H9 (cell line): ENCODE results near the gene DNASE1L1. TPM values are rescaled to one million over a fixed set of nuclear protein-coding genes. Genes with fewer than 3 reads are reported as not detected.

Source experiments
- DNase-seq: peaks from one replicate; pipeline ENCODE4 v3.0.0-alpha.2; 2017
- H2AFZ ChIP-seq: one replicate; pipeline ENCODE4 v1.6.1; 2013; ENCODE audit warnings: mild to moderate bottlenecking, low read length, control low read depth, moderate library complexity
- H2AK5ac ChIP-seq: 2 replicates; pipeline ENCODE4 v1.6.1; 2013; ENCODE audit warnings: low read length, control low read depth, mixed read lengths; ENCODE audit not compliant: insufficient read length
- H2BK120ac ChIP-seq: one replicate; pipeline ENCODE4 v1.6.1; 2013; ENCODE audit warnings: low read depth, mild to moderate bottlenecking, low read length, control low read depth, inconsistent platforms; ENCODE audit not compliant: poor library complexity, severe bottlenecking
- H2BK12ac ChIP-seq: 2 replicates; pipeline ENCODE4 v1.6.1; 2013; ENCODE audit warnings: low read length, control low read depth, mixed read lengths, low read depth; ENCODE audit not compliant: insufficient read length
- H2BK15ac ChIP-seq: 2 replicates; pipeline ENCODE4 v1.6.1; 2013; ENCODE audit warnings: low read depth, low read length, control low read depth
- H2BK20ac ChIP-seq: one replicate; pipeline ENCODE4 v1.6.1; 2013; ENCODE audit warnings: low read depth, mild to moderate bottlenecking, low read length, control low read depth, inconsistent platforms; ENCODE audit not compliant: poor library complexity, severe bottlenecking
- H2BK5ac ChIP-seq: 2 replicates; pipeline ENCODE4 v1.6.1; 2013; ENCODE audit warnings: low read length, control low read depth, mixed read lengths; ENCODE audit not compliant: insufficient read length
- H3K14ac ChIP-seq: 2 replicates; pipeline ENCODE4 v1.6.1; 2013; ENCODE audit warnings: low read length, control low read depth; ENCODE audit not compliant: insufficient read depth
- H3K18ac ChIP-seq: 2 replicates; pipeline ENCODE4 v1.6.1; 2013; ENCODE audit warnings: low read depth, mild to moderate bottlenecking, mixed read lengths, low read length, control low read depth; ENCODE audit not compliant: insufficient read length
- H3K23ac ChIP-seq: 2 replicates; pipeline ENCODE4 v1.6.1; 2013; ENCODE audit warnings: low read length, control low read depth, mixed read lengths, low read depth; ENCODE audit not compliant: insufficient read length
- H3K23me2 ChIP-seq: 2 replicates; pipeline ENCODE4 v1.6.1; 2013; ENCODE audit warnings: low read depth, mild to moderate bottlenecking, mixed read lengths, low read length, control low read depth; ENCODE audit not compliant: insufficient read length, poor library complexity, severe bottlenecking
- H3K27ac ChIP-seq: 2 replicates; pipeline ENCODE4 v1.5.1; 2013; ENCODE audit warnings: low read length, control low read depth, mixed read lengths, low read depth; ENCODE audit not compliant: insufficient read length
- H3K27me3 ChIP-seq: 2 replicates; pipeline ENCODE4 v1.6.1; 2013; ENCODE audit warnings: low read length, control low read depth, inconsistent platforms; ENCODE audit not compliant: insufficient read depth
- H3K4ac ChIP-seq: 2 replicates; pipeline ENCODE4 v1.6.1; 2013; ENCODE audit warnings: low read depth, mild to moderate bottlenecking, control low read depth, inconsistent platforms, low read length, moderate library complexity
- H3K4me1 ChIP-seq: 2 replicates; pipeline ENCODE4 v1.6.1; 2013; ENCODE audit warnings: low read length, control low read depth, inconsistent platforms; ENCODE audit not compliant: insufficient read depth
- H3K4me2 ChIP-seq: 2 replicates; pipeline ENCODE4 v1.6.1; 2013; ENCODE audit warnings: low read length, control low read depth, mixed read lengths; ENCODE audit not compliant: insufficient read length, insufficient read depth
- H3K56ac ChIP-seq: 2 replicates; pipeline ENCODE4 v1.6.1; 2013; ENCODE audit warnings: low read depth, mild to moderate bottlenecking, mixed read lengths, low read length, control low read depth; ENCODE audit not compliant: insufficient read length
- H3K79me1 ChIP-seq: 2 replicates; pipeline ENCODE4 v1.6.1; 2013; ENCODE audit warnings: low read depth, mild to moderate bottlenecking, moderate library complexity, low read length, control low read depth, inconsistent platforms; ENCODE audit not compliant: insufficient read depth, poor library complexity, severe bottlenecking
- H3K79me2 ChIP-seq: 2 replicates; pipeline ENCODE4 v1.6.1; 2013; ENCODE audit warnings: low read length, control low read depth, inconsistent platforms; ENCODE audit not compliant: insufficient read depth
- H3K9ac ChIP-seq: 2 replicates; pipeline ENCODE4 v1.6.1; 2013; ENCODE audit warnings: low read length, control low read depth, mixed read lengths; ENCODE audit not compliant: insufficient read length; ENCODE audit errors: extremely low read depth
- H3K9me3 ChIP-seq: one replicate; pipeline ENCODE4 v1.6.1; 2013; ENCODE audit warnings: low read depth, low read length, inconsistent platforms; ENCODE audit not compliant: control insufficient read depth
- H3T11ph ChIP-seq: one replicate; pipeline ENCODE4 v1.6.1; 2013; ENCODE audit warnings: mild to moderate bottlenecking, low read length, control low read depth, inconsistent platforms
- H4K20me1 ChIP-seq: one replicate; pipeline ENCODE4 v1.6.1; 2013; ENCODE audit not compliant: control insufficient read depth, insufficient read length, insufficient read depth
- H4K5ac ChIP-seq: 2 replicates; pipeline ENCODE4 v1.6.1; 2013; ENCODE audit warnings: low read depth, mild to moderate bottlenecking, mixed read lengths, low read length, control low read depth; ENCODE audit not compliant: insufficient read length
- H4K8ac ChIP-seq: replicated peaks from 2 replicates; pipeline ENCODE4 v1.6.1; 2013; ENCODE audit warnings: low read length, control low read depth, mixed read lengths, low read depth; ENCODE audit not compliant: insufficient read length
- H4K91ac ChIP-seq: 2 replicates; pipeline ENCODE4 v1.6.1; 2013; ENCODE audit warnings: low read depth, mild to moderate bottlenecking, moderate library complexity, mixed read lengths, low read length, control low read depth; ENCODE audit not compliant: insufficient read length
- H3K27ac Mint-ChIP-seq, 3 experiments: 2 replicates in 2 of 3; 3 replicates in 1 of 3; pipeline ENCODE4 v1.8.0; 2020 to 2021; ENCODE audit warnings: mixed read lengths in 3 of 3, mild to moderate bottlenecking in 1 of 3, moderate library complexity in 1 of 3
- H3K27me3 Mint-ChIP-seq: 2 replicates; pipeline ENCODE4 v1.8.0; 2021; ENCODE audit warnings: low read depth, mild to moderate bottlenecking, moderate library complexity, mixed read lengths
- H3K36me3 Mint-ChIP-seq, 3 experiments: 2 replicates in 2 of 3; 3 replicates in 1 of 3; pipeline ENCODE4 v1.8.0; 2020 to 2021; ENCODE audit warnings: low read depth in 3 of 3, mixed read lengths in 3 of 3; ENCODE audit not compliant: insufficient read depth in 1 of 3
- H3K4me1 Mint-ChIP-seq, 2 experiments: 2 replicates each; pipeline ENCODE4 v1.8.0; 2020; ENCODE audit warnings: mixed read lengths in 2 of 2
- H3K4me3 Mint-ChIP-seq, 2 experiments: 2 replicates in 1 of 2; 3 replicates in 1 of 2; pipeline ENCODE4 v1.8.0; 2020 to 2021; ENCODE audit warnings: mild to moderate bottlenecking in 2 of 2, mixed read lengths in 2 of 2, moderate library complexity in 1 of 2
- H3K9me3 Mint-ChIP-seq, 2 experiments: 2 replicates in 1 of 2; 3 replicates in 1 of 2; pipeline ENCODE4 v1.8.0; 2020; ENCODE audit warnings: mild to moderate bottlenecking in 2 of 2, mixed read lengths in 2 of 2, moderate library complexity in 1 of 2
- WGBS: extraction: QIAGEN DNeasy Blood & Tissue Kit; methylation state at CpG from one replicate; pipeline ENCODE4 v1.1.7; 2013; ENCODE audit warnings: missing lambda C conversion rate, low lambda C conversion rate, mixed read lengths; ENCODE audit not compliant: insufficient read length; ENCODE audit errors: extremely low coverage; 5-methylcytosine and 5-hydroxymethylcytosine counted together
- total RNA-seq: library from RNA; stranded (reverse); gene quantifications from 2 replicates; pipeline ENCODE4 v1.2.1, GENCODE V29; 2021
- TF ChIP-seq, protein P1 (sequence below): fragments of 200-600 bp; sonication (generic); conservative IDR thresholded peaks from 3 replicates; pipeline ENCODE4 v1.8.0; 2021; ENCODE audit warnings: antibody characterized with exemption, mild to moderate bottlenecking

DNASE1L1 gene
- total RNA-seq, 1 experiment from 2014 or later: 14.5 TPM

DNA sequence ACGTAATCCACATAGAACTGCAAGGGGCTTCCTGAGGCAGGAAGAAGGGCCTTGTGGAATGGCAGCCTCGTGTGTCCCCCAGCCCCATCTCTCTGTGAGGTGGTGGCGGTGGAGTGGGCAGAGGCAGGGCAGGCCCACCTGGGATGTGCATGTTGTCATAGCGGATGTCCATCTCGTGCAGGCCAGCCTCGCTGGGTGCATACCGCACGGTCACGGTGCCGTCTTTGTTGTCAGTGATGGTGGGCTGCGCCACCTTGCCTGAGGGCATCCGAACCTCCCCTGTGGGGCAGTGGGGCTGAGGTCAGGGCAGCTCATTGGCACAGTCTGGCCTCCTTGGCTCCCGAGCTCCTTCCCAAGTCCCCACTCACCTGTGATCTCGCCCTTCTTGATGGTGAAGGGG, 55.0 kb downstream of the DNASE1L1 start:
- DNase-seq: no peak
- Histone ChIP-seq H4K8ac (no peak overlapping the region), H3K9ac (no peak overlapping the region), H3K79me2 (no peaks in the 10 kb centered on the region), H4K20me1 (peaks cover 3% of the 10 kb centered on the region), H3K9me3 (peaks cover 28% of the 10 kb centered on the region), H2BK5ac (no peak overlapping the region), H3K4ac (no peak overlapping the region), H3K27ac (no peak overlapping the region), H2AK5ac (no peak overlapping the region), H2BK12ac (no peak overlapping the region), H3K14ac (no peak overlapping the region), H2BK20ac (no peak overlapping the region), H2AFZ (no peak overlapping the region), H3K23me2 (no peaks in the 10 kb centered on the region), H3T11ph (no peak overlapping the region), H3K18ac (no peak overlapping the region), H3K79me1 (no peaks in the 10 kb centered on the region), H3K4me1 (no peaks in the 10 kb centered on the region), H3K27me3 (no peaks in the 10 kb centered on the region), H4K5ac (no peak overlapping the region), H3K4me2 (no peak overlapping the region), H2BK120ac (no peak overlapping the region), H2BK15ac (no peak overlapping the region), H4K91ac (no peak overlapping the region), H3K23ac (no peak overlapping the region), H3K56ac (no peak overlapping the region)
- Mint-ChIP-seq H3K27me3 (peaks cover 2% of the 10 kb centered on the region), H3K27ac (no peak overlapping the region), H3K4me1 (no peaks in the 10 kb centered on the region), H3K4me3 (no peak overlapping the region), H3K36me3 (peaks cover 39 to 87% (median 75%) of the 10 kb centered on the region in 3 experiments), H3K9me3 (peaks cover 49 to 58% of the 10 kb centered on the region in 2 experiments)
- TF ChIP-seq, protein P1, sequence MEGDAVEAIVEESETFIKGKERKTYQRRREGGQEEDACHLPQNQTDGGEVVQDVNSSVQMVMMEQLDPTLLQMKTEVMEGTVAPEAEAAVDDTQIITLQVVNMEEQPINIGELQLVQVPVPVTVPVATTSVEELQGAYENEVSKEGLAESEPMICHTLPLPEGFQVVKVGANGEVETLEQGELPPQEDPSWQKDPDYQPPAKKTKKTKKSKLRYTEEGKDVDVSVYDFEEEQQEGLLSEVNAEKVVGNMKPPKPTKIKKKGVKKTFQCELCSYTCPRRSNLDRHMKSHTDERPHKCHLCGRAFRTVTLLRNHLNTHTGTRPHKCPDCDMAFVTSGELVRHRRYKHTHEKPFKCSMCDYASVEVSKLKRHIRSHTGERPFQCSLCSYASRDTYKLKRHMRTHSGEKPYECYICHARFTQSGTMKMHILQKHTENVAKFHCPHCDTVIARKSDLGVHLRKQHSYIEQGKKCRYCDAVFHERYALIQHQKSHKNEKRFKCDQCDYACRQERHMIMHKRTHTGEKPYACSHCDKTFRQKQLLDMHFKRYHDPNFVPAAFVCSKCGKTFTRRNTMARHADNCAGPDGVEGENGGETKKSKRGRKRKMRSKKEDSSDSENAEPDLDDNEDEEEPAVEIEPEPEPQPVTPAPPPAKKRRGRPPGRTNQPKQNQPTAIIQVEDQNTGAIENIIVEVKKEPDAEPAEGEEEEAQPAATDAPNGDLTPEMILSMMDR: no peak
- no CpG with 5 or more reads among the region's 14 CpGs for WGBS
